H9 (cell line): Measurements from ENCODE around the gene NOP56. TPM values are rescaled to one million over a fixed set of nuclear protein-coding genes. Genes with fewer than 3 reads are reported as not detected.

Source experiments
- DNase-seq: peaks from one replicate; pipeline ENCODE4 v3.0.0-alpha.2; 2017
- H2AFZ ChIP-seq: one replicate; pipeline ENCODE4 v1.6.1; 2013; ENCODE audit warnings: mild to moderate bottlenecking, low read length, control low read depth, moderate library complexity
- H2AK5ac ChIP-seq: 2 replicates; pipeline ENCODE4 v1.6.1; 2013; ENCODE audit warnings: low read length, control low read depth, mixed read lengths; ENCODE audit not compliant: insufficient read length
- H2BK120ac ChIP-seq: one replicate; pipeline ENCODE4 v1.6.1; 2013; ENCODE audit warnings: low read depth, mild to moderate bottlenecking, low read length, control low read depth, inconsistent platforms; ENCODE audit not compliant: poor library complexity, severe bottlenecking
- H2BK12ac ChIP-seq: 2 replicates; pipeline ENCODE4 v1.6.1; 2013; ENCODE audit warnings: low read length, control low read depth, mixed read lengths, low read depth; ENCODE audit not compliant: insufficient read length
- H2BK15ac ChIP-seq: 2 replicates; pipeline ENCODE4 v1.6.1; 2013; ENCODE audit warnings: low read depth, low read length, control low read depth
- H2BK20ac ChIP-seq: one replicate; pipeline ENCODE4 v1.6.1; 2013; ENCODE audit warnings: low read depth, mild to moderate bottlenecking, low read length, control low read depth, inconsistent platforms; ENCODE audit not compliant: poor library complexity, severe bottlenecking
- H2BK5ac ChIP-seq: 2 replicates; pipeline ENCODE4 v1.6.1; 2013; ENCODE audit warnings: low read length, control low read depth, mixed read lengths; ENCODE audit not compliant: insufficient read length
- H3K14ac ChIP-seq: 2 replicates; pipeline ENCODE4 v1.6.1; 2013; ENCODE audit warnings: low read length, control low read depth; ENCODE audit not compliant: insufficient read depth
- H3K18ac ChIP-seq: 2 replicates; pipeline ENCODE4 v1.6.1; 2013; ENCODE audit warnings: low read depth, mild to moderate bottlenecking, mixed read lengths, low read length, control low read depth; ENCODE audit not compliant: insufficient read length
- H3K23ac ChIP-seq: 2 replicates; pipeline ENCODE4 v1.6.1; 2013; ENCODE audit warnings: low read length, control low read depth, mixed read lengths, low read depth; ENCODE audit not compliant: insufficient read length
- H3K23me2 ChIP-seq: 2 replicates; pipeline ENCODE4 v1.6.1; 2013; ENCODE audit warnings: low read depth, mild to moderate bottlenecking, mixed read lengths, low read length, control low read depth; ENCODE audit not compliant: insufficient read length, poor library complexity, severe bottlenecking
- H3K27ac ChIP-seq: 2 replicates; pipeline ENCODE4 v1.5.1; 2013; ENCODE audit warnings: low read length, control low read depth, mixed read lengths, low read depth; ENCODE audit not compliant: insufficient read length
- H3K27me3 ChIP-seq: 2 replicates; pipeline ENCODE4 v1.6.1; 2013; ENCODE audit warnings: low read length, control low read depth, inconsistent platforms; ENCODE audit not compliant: insufficient read depth
- H3K4ac ChIP-seq: 2 replicates; pipeline ENCODE4 v1.6.1; 2013; ENCODE audit warnings: low read depth, mild to moderate bottlenecking, control low read depth, inconsistent platforms, low read length, moderate library complexity
- H3K4me1 ChIP-seq: 2 replicates; pipeline ENCODE4 v1.6.1; 2013; ENCODE audit warnings: low read length, control low read depth, inconsistent platforms; ENCODE audit not compliant: insufficient read depth
- H3K4me2 ChIP-seq: 2 replicates; pipeline ENCODE4 v1.6.1; 2013; ENCODE audit warnings: low read length, control low read depth, mixed read lengths; ENCODE audit not compliant: insufficient read length, insufficient read depth
- H3K56ac ChIP-seq: 2 replicates; pipeline ENCODE4 v1.6.1; 2013; ENCODE audit warnings: low read depth, mild to moderate bottlenecking, mixed read lengths, low read length, control low read depth; ENCODE audit not compliant: insufficient read length
- H3K79me1 ChIP-seq: 2 replicates; pipeline ENCODE4 v1.6.1; 2013; ENCODE audit warnings: low read depth, mild to moderate bottlenecking, moderate library complexity, low read length, control low read depth, inconsistent platforms; ENCODE audit not compliant: insufficient read depth, poor library complexity, severe bottlenecking
- H3K79me2 ChIP-seq: 2 replicates; pipeline ENCODE4 v1.6.1; 2013; ENCODE audit warnings: low read length, control low read depth, inconsistent platforms; ENCODE audit not compliant: insufficient read depth
- H3K9ac ChIP-seq: 2 replicates; pipeline ENCODE4 v1.6.1; 2013; ENCODE audit warnings: low read length, control low read depth, mixed read lengths; ENCODE audit not compliant: insufficient read length; ENCODE audit errors: extremely low read depth
- H3K9me3 ChIP-seq: one replicate; pipeline ENCODE4 v1.6.1; 2013; ENCODE audit warnings: low read depth, low read length, inconsistent platforms; ENCODE audit not compliant: control insufficient read depth
- H3T11ph ChIP-seq: one replicate; pipeline ENCODE4 v1.6.1; 2013; ENCODE audit warnings: mild to moderate bottlenecking, low read length, control low read depth, inconsistent platforms
- H4K20me1 ChIP-seq: one replicate; pipeline ENCODE4 v1.6.1; 2013; ENCODE audit not compliant: control insufficient read depth, insufficient read length, insufficient read depth
- H4K5ac ChIP-seq: 2 replicates; pipeline ENCODE4 v1.6.1; 2013; ENCODE audit warnings: low read depth, mild to moderate bottlenecking, mixed read lengths, low read length, control low read depth; ENCODE audit not compliant: insufficient read length
- H4K8ac ChIP-seq: replicated peaks from 2 replicates; pipeline ENCODE4 v1.6.1; 2013; ENCODE audit warnings: low read length, control low read depth, mixed read lengths, low read depth; ENCODE audit not compliant: insufficient read length
- H4K91ac ChIP-seq: 2 replicates; pipeline ENCODE4 v1.6.1; 2013; ENCODE audit warnings: low read depth, mild to moderate bottlenecking, moderate library complexity, mixed read lengths, low read length, control low read depth; ENCODE audit not compliant: insufficient read length
- H3K27ac Mint-ChIP-seq, 3 experiments: 2 replicates in 2 of 3; 3 replicates in 1 of 3; pipeline ENCODE4 v1.8.0; 2020 to 2021; ENCODE audit warnings: mixed read lengths in 3 of 3, mild to moderate bottlenecking in 1 of 3, moderate library complexity in 1 of 3
- H3K27me3 Mint-ChIP-seq: 2 replicates; pipeline ENCODE4 v1.8.0; 2021; ENCODE audit warnings: low read depth, mild to moderate bottlenecking, moderate library complexity, mixed read lengths
- H3K36me3 Mint-ChIP-seq, 3 experiments: 2 replicates in 2 of 3; 3 replicates in 1 of 3; pipeline ENCODE4 v1.8.0; 2020 to 2021; ENCODE audit warnings: low read depth in 3 of 3, mixed read lengths in 3 of 3; ENCODE audit not compliant: insufficient read depth in 1 of 3
- H3K4me1 Mint-ChIP-seq, 2 experiments: 2 replicates each; pipeline ENCODE4 v1.8.0; 2020; ENCODE audit warnings: mixed read lengths in 2 of 2
- H3K4me3 Mint-ChIP-seq, 2 experiments: 2 replicates in 1 of 2; 3 replicates in 1 of 2; pipeline ENCODE4 v1.8.0; 2020 to 2021; ENCODE audit warnings: mild to moderate bottlenecking in 2 of 2, mixed read lengths in 2 of 2, moderate library complexity in 1 of 2
- H3K9me3 Mint-ChIP-seq, 2 experiments: 2 replicates in 1 of 2; 3 replicates in 1 of 2; pipeline ENCODE4 v1.8.0; 2020; ENCODE audit warnings: mild to moderate bottlenecking in 2 of 2, mixed read lengths in 2 of 2, moderate library complexity in 1 of 2
- CTCF ChIP-seq: fragments of 200-600 bp; sonication (generic); conservative IDR thresholded peaks from 3 replicates; pipeline ENCODE4 v1.8.0; 2021; ENCODE audit warnings: antibody characterized with exemption, mild to moderate bottlenecking
- WGBS: extraction: QIAGEN DNeasy Blood & Tissue Kit; methylation state at CpG from one replicate; pipeline ENCODE4 v1.1.7; 2013; ENCODE audit warnings: missing lambda C conversion rate, low lambda C conversion rate, mixed read lengths; ENCODE audit not compliant: insufficient read length; ENCODE audit errors: extremely low coverage; 5-methylcytosine and 5-hydroxymethylcytosine counted together
- total RNA-seq: library from RNA; stranded (reverse); gene quantifications from 2 replicates; pipeline ENCODE4 v1.2.1, GENCODE V29; 2021

The NOP56 gene
- total RNA-seq, 1 experiment from 2014 or later: 774 TPM

- H4K5ac ChIP-seq: no peak overlapping the region
- peaks cover 8 to 9% of the 10 kb centered on the region in 2 experiments for H3K4me1 Mint-ChIP-seq
- H3K23me2 ChIP-seq: no peaks in the 10 kb centered on the region
- no peaks in the 10 kb centered on the region for H3K79me2 ChIP-seq
- H2BK5ac ChIP-seq: no peak overlapping the region
- no peak overlapping the region for H3K27ac ChIP-seq
- H2BK15ac ChIP-seq: no peak overlapping the region
- H3K27me3 ChIP-seq: no peaks in the 10 kb centered on the region
- H3K36me3 Mint-ChIP-seq: peaks cover 0 to 7% (median 3%) of the 10 kb centered on the region in 3 experiments; a peak in 4 of 7 replicates
- TF ChIP-seq CTCF: no peak
- H3K9me3 ChIP-seq: peaks cover 5% of the 10 kb centered on the region
- H3K79me1 ChIP-seq: no peaks in the 10 kb centered on the region
- H3K27me3 Mint-ChIP-seq: peaks cover 1% of the 10 kb centered on the region; the same call in 1 of the 2 replicates
- H3K4ac ChIP-seq: no peak overlapping the region
- H4K91ac ChIP-seq: no peak overlapping the region
- H2BK20ac ChIP-seq: no peak overlapping the region
- H3T11ph ChIP-seq: no peak overlapping the region
- H2BK120ac ChIP-seq: no peak overlapping the region
- WGBS: no CpG with 5 or more reads among the region's 4 CpGs
- no peak overlapping the region for H3K14ac ChIP-seq
- no peak overlapping the region for H4K8ac ChIP-seq
- no peak overlapping the region for H2AK5ac ChIP-seq
- H3K27ac Mint-ChIP-seq: no peak overlapping the region
- H3K23ac ChIP-seq: no peak overlapping the region
- H2AFZ ChIP-seq: no peak overlapping the region
- H3K4me2 ChIP-seq: no peak overlapping the region
- H4K20me1 ChIP-seq: no peaks in the 10 kb centered on the region
- H3K4me1 ChIP-seq: no peaks in the 10 kb centered on the region
- H3K9me3 Mint-ChIP-seq: peaks cover 14 to 25% of the 10 kb centered on the region in 2 experiments
- H3K4me3 Mint-ChIP-seq: no peak overlapping the region
- no peak for DNase-seq
- no peak overlapping the region for H3K9ac ChIP-seq
- no peak overlapping the region for H2BK12ac ChIP-seq
- no peak overlapping the region for H3K18ac ChIP-seq
- no peak overlapping the region for H3K56ac ChIP-seq
These were observed 49.7 kb upstream of the NOP56 start for GRCh38 chr20:2602746-2603145.
